ENCODE data around the gene THAP12. TPM values are rescaled to one million over a fixed set of nuclear protein-coding genes. Genes with fewer than 3 reads are reported as not detected.

Gene THAP12
- polyA plus RNA-seq, 4 donors = 71.3 to 101 (median 95.6) TPM

DNA sequence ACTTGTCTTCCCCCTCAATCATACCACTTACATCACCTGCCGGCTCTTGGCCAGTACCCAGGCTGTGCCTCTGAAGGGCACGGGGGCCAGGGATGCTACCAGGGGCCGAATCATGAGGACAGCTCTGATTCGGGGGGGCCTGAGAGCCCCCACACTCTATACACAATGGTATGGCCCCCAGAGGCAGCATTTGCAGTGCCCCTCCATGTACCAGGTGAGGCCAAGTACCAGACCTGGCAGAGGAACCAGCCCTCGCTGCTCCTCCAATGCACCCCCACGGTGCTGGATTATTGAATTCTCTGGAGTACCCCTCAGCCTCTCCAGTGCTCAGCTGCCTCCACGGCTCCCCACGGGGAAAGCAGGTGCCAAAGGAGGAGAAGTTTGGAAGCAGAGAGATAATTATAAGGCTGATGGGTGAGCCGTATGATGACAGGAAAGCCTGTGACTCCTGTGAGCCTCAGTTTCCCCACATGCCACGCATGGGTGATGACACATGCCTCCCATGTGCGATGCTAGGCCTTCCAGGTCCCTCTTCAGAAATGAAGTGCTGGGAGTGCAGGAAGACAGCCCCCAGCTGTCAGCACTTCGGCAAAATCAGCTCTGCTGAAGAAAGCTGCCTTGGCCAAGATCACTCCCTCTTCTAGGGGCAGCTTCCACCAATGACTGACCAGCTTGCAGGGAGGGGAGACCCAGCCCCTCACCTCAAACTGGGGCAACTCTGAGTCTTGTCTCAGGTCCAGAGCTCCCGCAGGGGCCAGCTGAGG lies 69.9 kb downstream of the THAP12 start:
- no peak for DNase-seq (ENCODE audit: low read depth in 4 of 4, low spot score in 3 of 4)

DNA sequence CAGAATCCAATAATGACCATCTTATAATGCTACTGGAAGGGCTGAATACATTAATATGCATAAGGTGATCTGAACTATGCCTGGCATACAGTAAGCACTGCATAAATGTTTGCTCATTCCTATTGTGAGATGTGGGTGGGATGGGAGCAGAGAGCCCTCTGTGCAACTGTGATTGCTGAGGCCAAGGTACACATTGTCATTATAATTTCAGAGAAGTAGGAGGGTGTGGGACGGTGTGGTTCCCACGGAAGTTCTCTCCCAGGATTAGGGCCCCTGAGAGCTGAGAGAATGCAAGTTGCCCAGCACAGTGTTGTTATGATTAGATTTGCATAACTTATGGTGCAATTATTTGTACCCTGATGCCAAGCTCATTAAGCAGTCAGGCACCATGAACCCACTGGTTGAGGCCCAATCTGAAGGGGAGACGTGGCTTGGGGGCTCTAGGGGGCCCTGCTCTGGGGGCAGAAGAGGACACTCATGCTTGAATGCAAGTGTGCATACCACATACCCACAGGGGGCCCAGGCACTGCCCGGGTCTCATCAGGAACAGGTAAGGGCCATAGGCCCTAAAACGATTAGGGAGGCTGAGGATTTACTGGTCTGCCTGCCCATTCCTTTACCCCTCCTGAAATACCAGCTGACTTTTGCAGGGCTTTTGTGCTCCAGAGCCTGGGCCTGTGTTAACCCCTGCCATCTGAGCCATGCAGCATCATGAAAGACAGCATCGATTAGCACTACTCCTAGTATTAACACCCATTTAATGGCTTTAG lies 72.8 kb downstream of the THAP12 start:
- no peak for DNase-seq (ENCODE audit: low read depth in 4 of 4, low spot score in 3 of 4)

DNA sequence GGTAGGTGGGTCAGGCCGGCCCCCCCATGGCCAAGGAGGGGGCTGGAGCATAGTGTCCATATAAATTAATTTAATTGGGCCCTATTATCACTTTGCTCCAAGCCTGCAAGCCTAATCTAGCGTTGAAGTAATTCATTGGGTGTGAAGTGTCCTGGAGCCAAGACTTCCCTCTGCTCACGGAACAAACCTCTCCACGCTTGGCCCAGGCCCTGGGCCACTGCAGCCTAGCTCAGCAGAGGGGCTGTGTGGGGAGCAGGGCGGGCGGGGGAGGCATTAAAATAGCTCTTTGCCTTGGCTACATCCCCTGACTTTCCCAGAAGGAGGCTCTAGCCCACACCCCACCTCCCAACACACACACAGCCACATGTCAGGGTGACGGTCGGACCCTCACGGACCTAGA lies 73.5 kb downstream of the THAP12 start:
- no peak for DNase-seq (ENCODE audit: low read depth in 4 of 4, low spot score in 3 of 4)

DNA sequence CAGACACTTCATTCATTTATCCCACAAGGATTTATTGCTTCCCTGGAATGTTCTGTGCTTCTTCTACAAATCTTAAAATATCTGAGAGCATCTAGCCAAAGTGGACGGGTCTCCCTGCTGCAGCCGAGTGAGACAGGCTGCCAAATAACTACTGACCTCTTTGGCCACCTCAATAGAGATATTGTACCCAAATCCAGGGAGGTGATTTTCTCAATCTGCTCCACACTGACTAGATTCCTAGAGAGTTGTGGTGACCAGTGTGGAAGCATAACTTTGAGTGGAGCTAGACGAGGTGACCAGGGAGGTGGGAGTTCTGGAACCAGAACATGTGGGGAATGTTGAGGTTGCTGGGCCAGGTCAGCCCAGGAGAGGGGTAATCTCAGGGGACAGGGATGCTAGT lies 77.5 kb downstream of the THAP12 start:
- DNase-seq (ENCODE audit: low read depth in 4 of 4, low spot score in 3 of 4) = no peak

DNA sequence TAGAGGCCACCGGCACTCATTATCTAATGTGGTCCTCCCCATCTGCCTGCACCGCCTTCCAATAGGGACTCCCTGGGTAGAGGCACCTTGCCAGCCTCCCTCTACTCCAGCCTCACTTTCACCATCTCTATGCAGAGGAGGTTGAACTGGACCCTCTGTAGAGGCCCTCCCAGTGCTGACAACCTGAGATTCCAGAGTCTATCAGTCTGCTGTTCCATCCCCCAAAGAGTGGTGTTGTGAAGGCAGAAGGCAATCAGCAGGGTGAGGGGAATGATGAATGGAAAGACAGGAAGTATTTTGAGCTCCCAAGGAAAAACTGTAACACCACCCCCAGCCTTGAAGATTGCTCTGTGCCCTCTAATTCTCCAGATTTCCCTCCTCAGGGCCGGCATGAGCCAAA lies 77.9 kb downstream of the THAP12 start:
- no peak for DNase-seq (ENCODE audit: low read depth in 4 of 4, low spot score in 3 of 4)

Other genes starting within 250 kb of the THAP12 start
- gene WNT11, start 174.6 kb downstream of the THAP12 start, polyA plus RNA-seq (ENCODE audit: insufficient read length in 4 of 4) = 10 to 100 TPM; 13.1 to 28.1 (median 15.8) TPM
- 10 to 100 TPM in 3 of 4 donors, 1 to 10 TPM in 1; 8.9 to 10.9 (median 10.6) TPM for gene GVQW3, start 191 bp upstream of the THAP12 start, polyA plus RNA-seq (ENCODE audit: insufficient read length in 4 of 4)
- gene EMSY, start 63.9 kb upstream of the THAP12 start, polyA plus RNA-seq (ENCODE audit: insufficient read length in 4 of 4) = 10 to 100 TPM; 24.8 to 28.8 (median 27.1) TPM

All from right renal pelvis (tissue), 4 donors.